ENCODE measurements around the gene KDM4C. TPM values are rescaled to one million over a fixed set of nuclear protein-coding genes. Genes with fewer than 3 reads are reported as not detected.
A peak's percentile ranks its signal among the peaks of the same experiment; 100 is the strongest.
"Not testable (repeated sequence)": the region's sequence is repeated elsewhere in the genome, so short reads cannot be mapped to it uniquely, and the experiment has no call there.

The KDM4C gene
- total and polyA plus RNA-seq, 5 donors from 2014 or later, result 27.9 to 99.0 (median 32.0) TPM

- Mint-ChIP-seq H3K27me3 (no peaks in the 10 kb centered on the region), H3K36me3 (peaks cover 54% of the 10 kb centered on the region)
- no peaks in the 10 kb centered on the region for H3K27me3 ChIP-seq (ENCODE audit: control insufficient read depth, insufficient read depth, low read length)
Observed at GRCh38 chr9:7028591-7028990, 270.8 kb downstream of the KDM4C start.

GRCh38 chr9:7030943-7031342, 273.2 kb downstream of the KDM4C start:
- H3K27ac Mint-ChIP-seq; H3K4me3 Mint-ChIP-seq; H3K9me3 Mint-ChIP-seq; H3K4me1 ChIP-seq (ENCODE audit: control insufficient read depth, insufficient read depth, low read length, poor library complexity, severe bottlenecking); ATAC-seq (ENCODE audit: low read depth in 2 of 2); H3K27me3 ChIP-seq (ENCODE audit: control insufficient read depth, insufficient read depth, low read length); H3K4me3 ChIP-seq (ENCODE audit: low read depth, low read length); H3K27me3 Mint-ChIP-seq; DNase-seq; H3K27ac ChIP-seq (ENCODE audit: insufficient read depth, low read length, poor library complexity, severe bottlenecking); H3K9me3 ChIP-seq (ENCODE audit: control insufficient read depth in 2 of 2, low read length in 2 of 2): not testable (repeated sequence)
- peaks cover 29% of the 10 kb centered on the region for H3K36me3 ChIP-seq (ENCODE audit: control insufficient read depth, insufficient read depth, low read length)
- Mint-ChIP-seq H3K4me1 (peaks cover 0 to 13% (median 0%) of the 10 kb centered on the region in 4 donors), H3K36me3 (peaks cover 55% of the 10 kb centered on the region)

More at GRCh38 chr9:7028591-7028990, 270.8 kb downstream of the KDM4C start:
- no peak overlapping the region for H3K4me3 Mint-ChIP-seq
- DNase-seq (no peak), ATAC-seq (ENCODE audit: low read depth in 2 of 2) (no peak)
- Histone ChIP-seq H3K27ac (ENCODE audit: insufficient read depth, low read length, poor library complexity, severe bottlenecking) (no peak overlapping the region), H3K36me3 (ENCODE audit: control insufficient read depth, insufficient read depth, low read length) (peaks cover 32% of the 10 kb centered on the region), H3K9me3 (ENCODE audit: control insufficient read depth in 2 of 2, low read length in 2 of 2) (no peaks in the 10 kb centered on the region), H3K4me3 (ENCODE audit: low read depth, low read length) (no peak overlapping the region), H3K4me1 (ENCODE audit: control insufficient read depth, insufficient read depth, low read length, poor library complexity, severe bottlenecking) (no peaks in the 10 kb centered on the region)
- peaks cover 0 to 21% (median 1%) of the 10 kb centered on the region in 4 donors for H3K4me1 Mint-ChIP-seq
- H3K9me3 Mint-ChIP-seq, result peaks cover 0 to 8% (median 0%) of the 10 kb centered on the region in 7 donors
- H3K27ac Mint-ChIP-seq, result no peak overlapping the region

GRCh38 chr9:7033076-7034045, 275.6 kb downstream of the KDM4C start:
- ATAC-seq (ENCODE audit: low read depth in 2 of 2), result no peak
- no peak overlapping the region for H3K4me3 Mint-ChIP-seq
- no peak for DNase-seq
- no peaks in the 10 kb centered on the region for H3K27me3 ChIP-seq (ENCODE audit: control insufficient read depth, insufficient read depth, low read length)
- H3K4me1 ChIP-seq (ENCODE audit: control insufficient read depth, insufficient read depth, low read length, poor library complexity, severe bottlenecking), result no peaks in the 10 kb centered on the region
- no peak overlapping the region for H3K27ac ChIP-seq (ENCODE audit: insufficient read depth, low read length, poor library complexity, severe bottlenecking)
- no peak overlapping the region for H3K4me3 ChIP-seq (ENCODE audit: low read depth, low read length)
- H3K9me3 Mint-ChIP-seq, result no peaks in the 10 kb centered on the region
- no peaks in the 10 kb centered on the region for H3K27me3 Mint-ChIP-seq
- no peaks in the 10 kb centered on the region for H3K9me3 ChIP-seq (ENCODE audit: control insufficient read depth in 2 of 2, low read length in 2 of 2)
- peaks cover 0 to 4% (median under 1%) of the 10 kb centered on the region in 4 donors for H3K4me1 Mint-ChIP-seq
- H3K36me3 ChIP-seq (ENCODE audit: control insufficient read depth, insufficient read depth, low read length), result peaks cover 7% of the 10 kb centered on the region
- peak overlapping the region in 1 of 3 donors; percentile 34 for H3K27ac Mint-ChIP-seq
- H3K36me3 Mint-ChIP-seq, result peaks cover 47% of the 10 kb centered on the region

GRCh38 chr9:7037176-7037575, 279.4 kb downstream of the KDM4C start:
- no peak overlapping the region for H3K4me3 ChIP-seq (ENCODE audit: low read depth, low read length)
- Mint-ChIP-seq H3K4me3 (no peak overlapping the region), H3K27me3 (no peaks in the 10 kb centered on the region), H3K9me3 (no peaks in the 10 kb centered on the region), H3K4me1 (peaks cover 0 to 5% (median 3%) of the 10 kb centered on the region in 4 donors), H3K36me3 (peaks cover 46% of the 10 kb centered on the region), H3K27ac (no peak overlapping the region)
- no peak for DNase-seq
- H3K4me1 ChIP-seq (ENCODE audit: control insufficient read depth, insufficient read depth, low read length, poor library complexity, severe bottlenecking), result no peaks in the 10 kb centered on the region
- no peak overlapping the region for H3K27ac ChIP-seq (ENCODE audit: insufficient read depth, low read length, poor library complexity, severe bottlenecking)
- no peaks in the 10 kb centered on the region for H3K9me3 ChIP-seq (ENCODE audit: control insufficient read depth in 2 of 2, low read length in 2 of 2)
- H3K27me3 ChIP-seq (ENCODE audit: control insufficient read depth, insufficient read depth, low read length), result no peaks in the 10 kb centered on the region
- H3K36me3 ChIP-seq (ENCODE audit: control insufficient read depth, insufficient read depth, low read length), result peaks cover 3% of the 10 kb centered on the region
- ATAC-seq (ENCODE audit: low read depth in 2 of 2), result no peak

GRCh38 chr9:7042124-7042523, 284.4 kb downstream of the KDM4C start:
- Histone ChIP-seq H3K4me3 (ENCODE audit: low read depth, low read length) (no peak overlapping the region), H3K36me3 (ENCODE audit: control insufficient read depth, insufficient read depth, low read length) (peaks cover 8% of the 10 kb centered on the region), H3K27ac (ENCODE audit: insufficient read depth, low read length, poor library complexity, severe bottlenecking) (no peak overlapping the region), H3K4me1 (ENCODE audit: control insufficient read depth, insufficient read depth, low read length, poor library complexity, severe bottlenecking) (no peaks in the 10 kb centered on the region), H3K27me3 (ENCODE audit: control insufficient read depth, insufficient read depth, low read length) (no peaks in the 10 kb centered on the region), H3K9me3 (ENCODE audit: control insufficient read depth in 2 of 2, low read length in 2 of 2) (no peaks in the 10 kb centered on the region)
- Mint-ChIP-seq H3K36me3 (peaks cover 41% of the 10 kb centered on the region), H3K4me1 (peaks cover 4 to 12% (median 6%) of the 10 kb centered on the region in 4 donors), H3K27ac (no peak overlapping the region), H3K9me3 (no peaks in the 10 kb centered on the region), H3K4me3 (no peak overlapping the region), H3K27me3 (no peaks in the 10 kb centered on the region)
- ATAC-seq (ENCODE audit: low read depth in 2 of 2), result no peak
- no peak for DNase-seq

GRCh38 chr9:7045361-7045760, 287.6 kb downstream of the KDM4C start:
- peak overlapping the region in 1 of 3 donors; percentile 83 for H3K27ac Mint-ChIP-seq
- no peaks in the 10 kb centered on the region for H3K27me3 Mint-ChIP-seq
- no peak overlapping the region for H3K4me3 Mint-ChIP-seq
- H3K27me3 ChIP-seq (ENCODE audit: control insufficient read depth, insufficient read depth, low read length), result no peaks in the 10 kb centered on the region
- H3K4me3 ChIP-seq (ENCODE audit: low read depth, low read length), result no peak overlapping the region
- H3K9me3 ChIP-seq (ENCODE audit: control insufficient read depth in 2 of 2, low read length in 2 of 2), result no peaks in the 10 kb centered on the region
- ATAC-seq (ENCODE audit: low read depth in 2 of 2), result no peak
- peaks cover 2 to 13% (median 9%) of the 10 kb centered on the region in 4 donors for H3K4me1 Mint-ChIP-seq
- H3K27ac ChIP-seq (ENCODE audit: insufficient read depth, low read length, poor library complexity, severe bottlenecking), result no peak overlapping the region
- no peaks in the 10 kb centered on the region for H3K9me3 Mint-ChIP-seq
- H3K4me1 ChIP-seq (ENCODE audit: control insufficient read depth, insufficient read depth, low read length, poor library complexity, severe bottlenecking), result no peaks in the 10 kb centered on the region
- DNase-seq, result no peak
- peaks cover 29% of the 10 kb centered on the region for H3K36me3 ChIP-seq (ENCODE audit: control insufficient read depth, insufficient read depth, low read length)
- peaks cover 66% of the 10 kb centered on the region for H3K36me3 Mint-ChIP-seq

GRCh38 chr9:7051711-7052110, 293.9 kb downstream of the KDM4C start:
- H3K27ac ChIP-seq (ENCODE audit: insufficient read depth, low read length, poor library complexity, severe bottlenecking), result no peak overlapping the region
- peaks cover 3 to 10% (median 9%) of the 10 kb centered on the region in 4 donors for H3K4me1 Mint-ChIP-seq
- no peaks in the 10 kb centered on the region for H3K9me3 ChIP-seq (ENCODE audit: control insufficient read depth in 2 of 2, low read length in 2 of 2)
- no peak overlapping the region for H3K4me3 Mint-ChIP-seq
- no peaks in the 10 kb centered on the region for H3K27me3 Mint-ChIP-seq
- peaks cover 48% of the 10 kb centered on the region for H3K36me3 Mint-ChIP-seq
- peaks cover 42% of the 10 kb centered on the region for H3K36me3 ChIP-seq (ENCODE audit: control insufficient read depth, insufficient read depth, low read length)
- H3K4me1 ChIP-seq (ENCODE audit: control insufficient read depth, insufficient read depth, low read length, poor library complexity, severe bottlenecking), result no peaks in the 10 kb centered on the region
- H3K27ac Mint-ChIP-seq, result peak overlapping the region in 1 of 3 donors; percentile 29
- no peaks in the 10 kb centered on the region for H3K9me3 Mint-ChIP-seq
- DNase-seq (no peak), ATAC-seq (ENCODE audit: low read depth in 2 of 2) (no peak)
- no peaks in the 10 kb centered on the region for H3K27me3 ChIP-seq (ENCODE audit: control insufficient read depth, insufficient read depth, low read length)
- no peak overlapping the region for H3K4me3 ChIP-seq (ENCODE audit: low read depth, low read length)

Measured in CD4-positive, CD25-positive, alpha-beta regulatory T cell (primary cell).